DND-41 (cell line): ENCODE results near the gene IREB2.

Source experiments
- ATAC-seq: fragments of 200-7000 bp; cut with Tn5 transposase; 3 replicates; pipeline ENCODE4 v1.9.1; 2021; ENCODE audit warnings: low read depth; ENCODE audit not compliant: insufficient read depth
- DNase-seq: peaks from one replicate; pipeline ENCODE4 v3.0.0-alpha.2; 2020
- H2AFZ ChIP-seq: 2 replicates; pipeline ENCODE4 v1.6.0; 2012; ENCODE audit warnings: low read depth, low read length
- H3K27ac ChIP-seq: 2 replicates; pipeline ENCODE4 v1.5.1; 2012; ENCODE audit warnings: low read length, inconsistent platforms
- H3K27me3 ChIP-seq: fragments of 200-600 bp; sonication (generic); 2 replicates; pipeline ENCODE4 v1.6.0; 2012; ENCODE audit warnings: low read length, mild to moderate bottlenecking, inconsistent platforms; ENCODE audit not compliant: insufficient read depth, poor library complexity
- H3K36me3 ChIP-seq: 2 replicates; pipeline ENCODE4 v1.5.1; 2012; ENCODE audit warnings: low read length, inconsistent platforms; ENCODE audit not compliant: insufficient read depth
- H3K4me1 ChIP-seq: 2 replicates; pipeline ENCODE4 v1.5.1; 2012; ENCODE audit warnings: mild to moderate bottlenecking, low read length; ENCODE audit not compliant: insufficient read depth
- H3K4me2 ChIP-seq: 2 replicates; pipeline ENCODE4 v1.6.0; 2012; ENCODE audit warnings: mild to moderate bottlenecking, moderate library complexity, low read length, inconsistent platforms; ENCODE audit not compliant: insufficient read depth
- H3K4me3 ChIP-seq, 2 experiments: fragments of 200-600 bp in 1 of 2; shearing (Covaris generic) in 1 of 2; 2 replicates each; pipeline ENCODE4 v1.5.1; 2012 to 2016; ENCODE audit warnings: inconsistent platforms in 2 of 2, low read length in 2 of 2, mild to moderate bottlenecking in 2 of 2, low read depth in 1 of 2, moderate library complexity in 1 of 2
- H3K79me2 ChIP-seq: 2 replicates; pipeline ENCODE4 v1.6.0; 2012; ENCODE audit warnings: low read length, inconsistent platforms; ENCODE audit not compliant: insufficient read depth
- H3K9ac ChIP-seq: 2 replicates; pipeline ENCODE4 v1.6.0; 2012; ENCODE audit warnings: low read depth, mild to moderate bottlenecking, inconsistent platforms, low read length, moderate library complexity
- H3K9me3 ChIP-seq: 2 replicates; pipeline ENCODE4 v1.5.1; 2012; ENCODE audit warnings: low read length, moderate library complexity, mild to moderate bottlenecking, inconsistent platforms; ENCODE audit not compliant: insufficient read depth, severe bottlenecking
- H4K20me1 ChIP-seq: 2 replicates; pipeline ENCODE4 v1.6.0; 2012; ENCODE audit warnings: low read length; ENCODE audit not compliant: insufficient read depth
- CTCF ChIP-seq: IDR thresholded peaks from 2 replicates; pipeline ENCODE4 v1.5.1; 2012; ENCODE audit warnings: borderline replicate concordance, low read length, moderate library complexity, mild to moderate bottlenecking; ENCODE audit not compliant: poor library complexity, severe bottlenecking; ENCODE audit errors: extremely low read depth
- EZH2 ChIP-seq: IDR thresholded peaks from 3 replicates; pipeline ENCODE4 v1.6.1; 2012; ENCODE audit warnings: borderline replicate concordance, low read depth, mild to moderate bottlenecking, moderate library complexity, low read length, inconsistent platforms; ENCODE audit not compliant: severe bottlenecking

Gene IREB2

GRCh38 chr15:78392430-78392829 lies 45.6 kb upstream of the IREB2 start:
- H3K36me3 ChIP-seq: no peaks in the 10 kb centered on the region
- H3K4me3 ChIP-seq: no peak overlapping the region
- H3K79me2 ChIP-seq: no peaks in the 10 kb centered on the region
- H3K9me3 ChIP-seq: no peaks in the 10 kb centered on the region
- TF ChIP-seq EZH2: no peak
- TF ChIP-seq CTCF: no peak
- no peaks in the 10 kb centered on the region for H4K20me1 ChIP-seq
- ATAC-seq (no peak), DNase-seq (no peak)
- H3K4me2 ChIP-seq: no peak overlapping the region
- H3K9ac ChIP-seq: no peak overlapping the region
- H3K27ac ChIP-seq: no peak overlapping the region
- H3K27me3 ChIP-seq: no peaks in the 10 kb centered on the region
- H3K4me1 ChIP-seq: no peaks in the 10 kb centered on the region
- H2AFZ ChIP-seq: no peak overlapping the region

GRCh38 chr15:78393137-78393536 lies 44.9 kb upstream of the IREB2 start:
- no peak overlapping the region for H3K4me2 ChIP-seq
- H3K9me3 ChIP-seq: no peaks in the 10 kb centered on the region
- ATAC-seq (no peak), DNase-seq (no peak)
- no peaks in the 10 kb centered on the region for H3K27me3 ChIP-seq
- no peaks in the 10 kb centered on the region for H4K20me1 ChIP-seq
- H3K9ac ChIP-seq: no peak overlapping the region
- H3K27ac ChIP-seq: no peak overlapping the region
- H2AFZ ChIP-seq: no peak overlapping the region
- no peaks in the 10 kb centered on the region for H3K4me1 ChIP-seq
- no peak for TF ChIP-seq EZH2
- no peaks in the 10 kb centered on the region for H3K79me2 ChIP-seq
- no peaks in the 10 kb centered on the region for H3K36me3 ChIP-seq
- H3K4me3 ChIP-seq: no peak overlapping the region

- H3K79me2 ChIP-seq: no peaks in the 10 kb centered on the region
- H2AFZ ChIP-seq: no peak overlapping the region
- H4K20me1 ChIP-seq: no peaks in the 10 kb centered on the region
- H3K27ac ChIP-seq: no peak overlapping the region
- H3K36me3 ChIP-seq: no peaks in the 10 kb centered on the region
- H3K9me3 ChIP-seq: no peaks in the 10 kb centered on the region
- no peaks in the 10 kb centered on the region for H3K27me3 ChIP-seq
- H3K9ac ChIP-seq: no peak overlapping the region
- no peak overlapping the region for H3K4me3 ChIP-seq
- H3K4me1 ChIP-seq: no peaks in the 10 kb centered on the region
- ATAC-seq (no peak), DNase-seq (no peak)
- TF ChIP-seq EZH2 (no peak), CTCF (no peak)
- no peak overlapping the region for H3K4me2 ChIP-seq
Observed at GRCh38 chr15:78394026-78394425, 44.0 kb upstream of the IREB2 start.

- no peaks in the 10 kb centered on the region for H3K9me3 ChIP-seq
- no peak overlapping the region for H3K4me2 ChIP-seq
- H3K27ac ChIP-seq: no peak overlapping the region
- no peaks in the 10 kb centered on the region for H4K20me1 ChIP-seq
- H3K4me3 ChIP-seq: no peak overlapping the region
- DNase-seq (no peak), ATAC-seq (no peak)
- H3K27me3 ChIP-seq: no peaks in the 10 kb centered on the region
- no peaks in the 10 kb centered on the region for H3K4me1 ChIP-seq
- H3K79me2 ChIP-seq: no peaks in the 10 kb centered on the region
- H3K36me3 ChIP-seq: no peaks in the 10 kb centered on the region
- H2AFZ ChIP-seq: no peak overlapping the region
- no peak overlapping the region for H3K9ac ChIP-seq
- TF ChIP-seq CTCF (no peak), EZH2 (no peak)
Observed at GRCh38 chr15:78394981-78395616, 42.9 kb upstream of the IREB2 start.
